Activated naive CD4-positive, alpha-beta T cell treated with anti-CD3 and anti-CD28 coated beads, Interleukin-2, amount 50 U/mL, for 72 hours (primary cell): ENCODE results near the gene TBX6. TPM values are rescaled to one million over a fixed set of nuclear protein-coding genes. Genes with fewer than 3 reads are reported as not detected.
"Not testable (repeated sequence)": the region's sequence is repeated elsewhere in the genome, so short reads cannot be mapped to it uniquely, and the experiment has no call there.

Source experiments
- ATAC-seq, 2 donors: fragments of 150-1000 bp; cut with Tn5 transposase; 2 replicates each; pipeline ENCODE4 v1.10.0; 2021; ENCODE audit warnings: mild to moderate bottlenecking in 2 of 2, moderate library complexity in 2 of 2
- DNase-seq, 2 donors: peaks; one replicate each; pipeline ENCODE4 v3.0.0; 2021 to 2022; ENCODE audit warnings: low spot score in 2 of 2
- H3K27ac Mint-ChIP-seq, 2 donors: one replicate each; pipeline ENCODE4 v1.8.0; 2022; ENCODE audit warnings: mild to moderate bottlenecking in 2 of 2, mixed read lengths in 2 of 2
- H3K36me3 Mint-ChIP-seq, 2 donors: one replicate each; pipeline ENCODE4 v1.8.0; 2022; ENCODE audit warnings: mixed read lengths in 2 of 2
- H3K9me3 Mint-ChIP-seq, 2 donors: one replicate each; pipeline ENCODE4 v1.8.0; 2022; ENCODE audit warnings: mixed read lengths in 2 of 2
- total RNA-seq, 2 donors: library from RNA; stranded (reverse); gene quantifications; one replicate each; pipeline ENCODE4 v1.2.3, GENCODE V29; 2022

TBX6 gene
- total RNA-seq, 2 donors from 2014 or later = 3.9 to 5.7 TPM

DNA sequence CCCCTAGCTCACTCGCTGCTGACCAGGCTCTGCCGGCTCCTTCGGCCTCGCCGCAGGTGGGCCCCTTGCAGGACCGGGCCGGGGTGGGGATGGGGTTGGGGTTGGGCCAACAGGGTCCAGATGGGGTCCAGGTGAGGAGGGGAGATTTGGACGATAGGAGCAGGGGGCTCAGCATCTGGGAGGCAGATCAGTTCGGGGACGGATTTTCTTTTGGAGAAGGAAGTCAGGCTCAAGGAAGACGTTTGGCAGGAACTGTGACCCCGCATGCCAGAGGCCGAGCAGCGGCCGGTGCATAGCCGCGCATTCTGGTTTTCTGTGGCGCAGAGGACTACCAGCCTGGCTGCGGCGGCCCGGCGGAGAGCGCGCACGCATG is 27.0 kb downstream of the TBX6 start:
- DNase-seq (peak in 1 of 2 donors; percentile 70), ATAC-seq (no peak)
- H3K27ac Mint-ChIP-seq = peak overlapping the region; percentile 92
- H3K36me3 Mint-ChIP-seq = peaks cover 41 to 49% of the 10 kb centered on the region in 2 donors
- no peaks in the 10 kb centered on the region for H3K9me3 Mint-ChIP-seq

DNA sequence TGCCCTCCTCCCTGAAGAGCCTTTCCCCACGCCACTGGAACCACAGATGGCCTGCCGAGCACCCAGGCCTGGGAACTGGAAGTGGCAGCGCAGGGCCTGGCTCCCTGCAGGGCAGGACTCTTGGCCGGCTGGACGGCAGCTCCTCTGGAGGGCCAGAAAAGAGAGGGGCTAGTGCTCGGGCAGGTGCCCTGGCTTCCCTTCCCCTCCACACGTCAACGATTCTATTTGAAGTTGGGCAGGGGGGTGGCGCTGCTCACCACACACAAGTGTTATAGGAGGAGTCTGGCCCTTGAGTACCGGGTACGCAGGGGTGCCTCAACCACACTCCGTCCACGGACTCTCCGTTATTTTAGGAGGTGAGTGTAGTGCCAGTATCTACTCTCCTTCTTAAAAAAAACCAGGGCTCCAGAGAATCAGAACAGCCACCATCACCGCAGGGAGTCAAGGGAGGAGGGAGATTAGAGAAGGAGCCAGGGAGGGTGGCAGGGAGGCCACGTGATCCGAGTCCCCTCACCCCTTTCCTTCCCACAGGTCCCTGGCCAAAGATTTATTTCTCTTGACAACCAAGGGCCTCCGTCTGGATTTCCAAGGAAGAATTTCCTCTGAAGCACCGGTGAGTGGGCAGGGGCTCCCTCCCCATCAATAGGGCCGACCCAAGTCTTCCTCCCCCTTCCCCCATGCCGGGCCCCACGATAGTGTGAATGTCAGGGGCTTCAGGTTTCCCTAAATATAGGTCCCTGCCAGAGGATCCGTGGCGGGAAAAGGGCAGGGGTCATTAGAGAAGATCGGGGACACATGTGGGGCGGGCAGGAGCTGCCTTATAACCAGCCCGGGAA is 27.6 kb downstream of the TBX6 start:
- DNase-seq (peak; percentile 68 to 83), ATAC-seq (peak; percentile 25 to 42)
- H3K36me3 Mint-ChIP-seq = peaks cover 35 to 43% of the 10 kb centered on the region in 2 donors
- peak overlapping the region; percentile 92 to 99 for H3K27ac Mint-ChIP-seq
- H3K9me3 Mint-ChIP-seq = no peaks in the 10 kb centered on the region

DNA sequence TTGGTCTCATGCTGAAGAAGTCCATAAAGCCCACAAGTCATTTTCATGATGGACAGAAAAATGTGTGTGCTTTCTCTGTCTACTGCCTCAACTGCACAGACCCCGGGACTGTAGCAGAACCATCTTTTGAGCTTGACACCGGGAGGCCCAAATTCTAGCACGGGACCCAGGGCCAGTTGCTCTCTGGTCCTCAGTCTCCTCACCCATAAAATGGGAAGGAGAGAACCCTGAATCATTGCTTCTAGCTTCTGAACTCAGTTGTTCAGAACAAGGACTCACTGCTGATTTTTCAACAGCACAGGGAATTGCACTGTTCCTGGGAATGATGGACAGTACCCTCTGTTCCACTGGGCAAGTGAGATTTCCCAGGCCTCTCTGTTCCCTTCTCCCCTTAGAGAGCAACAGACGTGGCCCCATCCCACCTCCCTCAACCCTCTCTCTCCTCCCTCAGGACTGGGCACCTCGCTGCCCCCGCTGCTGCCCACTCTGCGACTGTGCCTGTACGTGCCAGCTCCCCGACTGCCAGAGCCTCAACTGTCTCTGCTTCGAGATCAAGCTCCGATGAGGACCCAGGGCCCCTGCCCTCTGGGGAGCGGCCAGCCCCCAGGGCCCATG is 28.3 kb downstream of the TBX6 start:
- Mint-ChIP-seq H3K27ac (peak overlapping the region; percentile 92 to 99), H3K36me3 (peaks cover 34 to 38% of the 10 kb centered on the region in 2 donors), H3K9me3 (no peaks in the 10 kb centered on the region)
- DNase-seq (no peak), ATAC-seq (no peak)

DNA sequence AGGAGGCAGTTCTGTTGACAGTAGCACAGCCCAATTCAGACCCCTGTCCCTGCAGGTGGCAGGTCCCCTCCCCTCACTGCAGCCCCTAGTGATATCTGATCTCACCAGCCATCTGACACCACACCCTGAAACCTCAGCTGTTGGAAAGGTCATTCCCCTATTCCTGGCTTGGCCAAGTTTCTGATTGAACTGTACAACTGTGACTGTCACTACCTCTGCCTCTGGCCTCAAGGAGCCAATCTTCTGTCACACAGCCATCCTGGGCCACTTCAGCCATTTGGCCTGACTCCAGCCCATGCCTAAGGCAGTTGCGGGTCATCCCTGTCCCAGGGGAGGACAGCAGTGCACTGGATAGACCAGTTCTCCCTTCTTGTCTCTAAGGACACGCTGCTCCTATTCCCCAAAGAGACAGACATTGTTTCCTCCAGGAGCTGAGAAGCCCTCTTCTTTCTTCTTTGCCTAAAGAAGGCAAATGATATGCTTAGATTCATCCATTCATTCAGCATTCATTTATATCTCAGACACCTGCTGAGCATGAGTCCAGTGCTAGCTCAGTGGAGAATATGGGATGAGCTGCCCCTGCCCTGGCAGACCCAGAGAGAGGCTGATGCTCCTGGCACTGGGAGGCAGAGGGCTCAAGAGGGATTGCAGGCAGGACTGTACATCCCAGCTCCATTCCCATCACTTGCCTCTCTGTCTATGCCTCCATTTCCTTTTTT is 30.7 kb downstream of the TBX6 start:
- DNase-seq (no peak), ATAC-seq (no peak)
- Mint-ChIP-seq H3K9me3 (no peaks in the 10 kb centered on the region), H3K27ac (no peak overlapping the region), H3K36me3 (peaks cover 18% of the 10 kb centered on the region in 2 donors)

DNA sequence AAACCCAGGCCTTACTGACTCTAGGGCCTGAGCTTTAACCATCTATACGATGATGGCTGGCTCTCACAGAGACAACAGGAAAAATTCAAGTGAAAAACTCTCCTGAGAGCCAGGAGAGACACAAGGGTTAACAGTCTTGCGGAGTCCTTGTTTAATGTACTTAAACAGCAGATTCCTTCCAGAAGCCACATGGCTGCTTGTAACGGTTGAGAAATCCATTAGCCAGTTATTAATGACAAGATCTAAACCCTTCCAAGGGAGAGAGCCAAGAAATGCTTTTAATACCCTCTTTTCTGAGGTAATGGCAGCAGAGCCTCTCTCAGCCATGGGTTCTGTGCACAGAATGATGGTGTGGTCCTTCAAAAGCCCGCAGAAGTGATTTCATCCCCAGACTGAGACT is 31.4 kb downstream of the TBX6 start:
- no peak for DNase-seq
- Mint-ChIP-seq H3K36me3 (peaks cover 12 to 15% of the 10 kb centered on the region in 2 donors), H3K9me3 (no peaks in the 10 kb centered on the region), H3K27ac (no peak overlapping the region)
- no peak for ATAC-seq

DNA sequence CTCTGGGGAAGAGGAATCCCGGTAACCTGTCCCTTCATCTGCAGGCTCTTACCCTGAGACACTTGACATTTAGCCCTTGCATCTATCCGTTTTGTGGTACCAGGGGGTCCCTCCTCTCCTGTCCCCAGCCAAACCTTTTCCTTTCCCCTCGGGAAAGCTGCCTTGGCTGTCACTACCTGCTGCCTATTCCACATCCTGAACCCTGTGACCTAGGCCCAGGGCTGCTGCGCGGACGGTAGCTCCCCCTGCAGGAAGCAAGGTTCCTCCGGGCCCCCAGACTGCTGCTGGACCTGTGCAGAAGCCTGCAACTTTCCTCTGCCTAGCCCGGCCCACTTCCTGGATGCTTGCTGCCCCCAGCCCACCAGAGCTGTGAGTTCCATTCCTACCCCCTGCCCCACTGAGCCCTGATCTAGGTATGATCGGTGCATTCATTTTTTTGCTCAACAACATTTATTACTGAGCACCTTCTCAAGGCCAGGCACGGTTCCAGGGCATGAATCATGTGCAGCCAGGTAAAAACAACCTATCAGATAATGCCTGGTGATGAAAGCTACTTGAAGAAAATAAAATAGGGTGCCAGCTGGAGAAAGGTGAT is 36.7 kb downstream of the TBX6 start:
- H3K27ac Mint-ChIP-seq = no peak overlapping the region

DNA sequence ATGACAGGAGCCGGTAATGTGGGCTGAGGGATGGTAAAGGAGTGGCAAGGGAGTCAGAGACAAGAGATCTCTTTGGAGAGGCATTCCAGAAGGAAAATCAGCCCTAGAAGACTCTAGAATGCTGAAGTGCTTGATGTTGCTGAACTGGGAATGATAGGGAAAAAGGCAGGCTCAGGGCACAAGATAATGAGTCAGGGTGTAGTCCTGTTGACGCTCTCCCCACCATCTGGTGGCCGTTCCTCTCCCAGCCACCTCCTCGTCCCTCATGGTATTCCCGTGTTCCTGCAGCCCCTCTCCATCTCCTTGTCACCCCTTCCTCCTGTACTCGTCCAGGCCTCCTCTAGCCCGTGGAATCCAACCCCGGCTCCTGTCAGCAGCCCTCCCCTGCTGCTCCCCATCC is 37.3 kb downstream of the TBX6 start:
- Mint-ChIP-seq H3K36me3 (peaks cover 0 to 5% of the 10 kb centered on the region in 2 donors), H3K9me3 (no peaks in the 10 kb centered on the region), H3K27ac (no peak overlapping the region)
- ATAC-seq (no peak), DNase-seq (no peak)

More for the DNA sequence above, 36.7 kb downstream of the TBX6 start:
- ATAC-seq = peak; percentile 62 to 81
- H3K36me3 Mint-ChIP-seq = peaks cover 0 to 5% of the 10 kb centered on the region in 2 donors
- H3K9me3 Mint-ChIP-seq = no peaks in the 10 kb centered on the region
- DNase-seq = peak; percentile 63 to 76

DNA sequence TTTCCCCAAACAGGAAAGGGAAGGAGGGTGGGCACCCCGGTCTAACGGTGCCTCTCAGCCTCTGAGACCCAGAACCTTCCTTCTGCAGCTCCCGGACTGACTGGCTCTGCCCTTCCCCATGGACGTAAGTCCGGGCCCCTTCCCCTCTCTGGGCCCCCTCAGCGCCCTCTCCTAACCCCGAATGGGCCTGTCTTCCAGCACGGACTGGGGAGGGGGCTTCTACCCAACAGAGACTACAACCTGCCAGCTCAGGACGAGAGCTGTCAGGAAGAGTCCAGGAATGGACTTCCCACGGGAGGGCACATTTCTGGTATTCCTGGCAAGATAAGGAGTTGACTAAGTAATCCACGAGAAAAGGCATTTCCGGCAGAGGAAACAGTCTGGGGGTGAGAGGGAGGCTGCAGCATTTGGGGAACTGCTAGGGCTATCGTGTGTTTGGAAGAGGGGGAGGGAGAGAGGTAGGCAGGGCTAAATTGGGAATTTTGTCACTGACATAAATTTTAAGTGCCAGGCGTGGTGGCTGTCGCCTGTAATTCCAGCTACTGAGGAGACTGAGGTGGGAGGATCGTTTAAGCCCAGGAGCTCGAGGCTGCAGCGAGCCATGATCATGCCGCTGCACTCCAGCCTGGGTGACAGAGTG is 38.2 kb downstream of the TBX6 start:
- peak overlapping the region; percentile 56 to 78 for H3K27ac Mint-ChIP-seq
- H3K36me3 Mint-ChIP-seq = peaks cover 0 to 5% of the 10 kb centered on the region in 2 donors
- H3K9me3 Mint-ChIP-seq = no peaks in the 10 kb centered on the region
- ATAC-seq = peak; percentile 19 to 38
- no peak for DNase-seq

DNA sequence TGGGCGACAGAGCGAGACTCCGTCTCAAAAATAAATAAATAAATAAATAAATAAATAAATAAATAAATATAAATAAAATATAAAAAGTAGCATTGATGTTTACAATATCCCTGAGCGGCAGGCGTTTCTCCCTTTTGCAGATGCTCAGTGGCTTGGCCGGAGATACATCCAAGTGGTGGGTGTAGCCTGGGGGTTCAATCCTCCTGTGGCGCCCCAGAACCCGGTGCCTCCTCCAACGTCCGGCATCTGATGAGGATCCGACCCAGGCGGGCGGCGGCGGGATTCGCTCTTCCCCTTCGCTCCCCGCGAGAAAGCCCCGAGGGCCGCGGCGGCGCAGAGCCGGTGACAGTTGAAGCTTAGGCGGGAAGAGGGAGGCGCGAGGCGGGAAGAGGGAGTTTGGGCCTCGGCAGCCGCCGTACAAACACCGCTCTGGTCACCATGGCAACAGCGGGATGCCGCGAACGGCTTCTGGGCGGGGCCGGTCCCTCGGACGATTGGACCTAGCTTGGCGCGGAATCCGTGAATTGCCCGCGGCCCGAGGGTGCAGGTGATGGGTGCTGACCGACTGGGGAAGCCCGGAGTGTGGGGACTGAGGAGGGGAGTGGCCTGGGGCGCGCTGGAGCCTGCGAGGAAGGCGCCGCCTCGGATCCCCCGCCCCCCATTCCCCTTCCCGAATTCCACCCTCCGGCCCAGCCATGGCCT is 38.9 kb downstream of the TBX6 start:
- H3K27ac Mint-ChIP-seq = peak overlapping the region; percentile 78 to 94
- peak; percentile 96 for DNase-seq
- ATAC-seq = peak; percentile 86 to 92
- peaks cover 0 to 5% of the 10 kb centered on the region in 2 donors for H3K36me3 Mint-ChIP-seq
- no peaks in the 10 kb centered on the region for H3K9me3 Mint-ChIP-seq

DNA sequence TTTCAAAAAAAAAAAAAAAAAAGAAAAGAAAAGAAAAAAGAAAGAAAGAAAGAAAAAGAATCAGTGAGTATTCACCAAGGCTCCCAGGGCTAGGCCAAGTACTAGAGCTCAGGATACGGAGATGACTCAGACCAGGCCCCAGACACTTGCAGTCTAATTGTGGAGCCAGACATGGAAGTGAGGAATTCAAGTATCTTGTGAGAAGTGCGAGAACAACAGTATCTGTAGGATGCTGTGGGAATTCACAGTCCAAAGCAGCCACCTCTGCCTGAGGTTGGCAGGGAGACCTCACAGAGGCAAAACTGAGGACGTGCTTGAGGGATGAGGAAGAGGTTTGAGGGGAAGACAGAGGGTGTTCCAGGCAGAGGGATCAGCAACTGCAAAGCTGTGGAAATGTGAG is 40.2 kb downstream of the TBX6 start:
- H3K27ac Mint-ChIP-seq = peak overlapping the region in 1 of 2 donors; percentile 78
- H3K9me3 Mint-ChIP-seq = no peaks in the 10 kb centered on the region
- peaks cover 0 to 5% of the 10 kb centered on the region in 2 donors for H3K36me3 Mint-ChIP-seq
- ATAC-seq = no peak
- DNase-seq = no peak

DNA sequence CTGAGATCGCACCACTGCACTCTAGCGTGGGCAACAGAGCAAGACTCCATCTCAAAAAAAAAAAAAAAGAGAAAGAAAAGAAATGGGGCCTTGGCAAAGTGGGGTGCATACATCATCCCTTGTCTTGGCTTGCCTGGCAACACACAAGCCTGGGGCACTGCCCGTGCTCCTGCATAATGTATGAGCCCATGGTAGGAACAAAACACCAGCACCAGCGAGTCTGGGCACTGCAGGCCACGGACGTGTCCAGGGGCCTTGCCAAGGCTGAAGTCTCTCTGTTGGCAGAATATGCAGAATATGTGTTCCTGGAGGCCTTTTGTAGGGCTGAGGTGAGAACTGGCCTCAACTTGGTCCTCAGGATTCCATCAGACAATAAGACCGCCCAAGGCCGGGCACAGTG is 41.9 kb downstream of the TBX6 start:
- no peak overlapping the region for H3K27ac Mint-ChIP-seq
- no peaks in the 10 kb centered on the region for H3K9me3 Mint-ChIP-seq

DNA sequence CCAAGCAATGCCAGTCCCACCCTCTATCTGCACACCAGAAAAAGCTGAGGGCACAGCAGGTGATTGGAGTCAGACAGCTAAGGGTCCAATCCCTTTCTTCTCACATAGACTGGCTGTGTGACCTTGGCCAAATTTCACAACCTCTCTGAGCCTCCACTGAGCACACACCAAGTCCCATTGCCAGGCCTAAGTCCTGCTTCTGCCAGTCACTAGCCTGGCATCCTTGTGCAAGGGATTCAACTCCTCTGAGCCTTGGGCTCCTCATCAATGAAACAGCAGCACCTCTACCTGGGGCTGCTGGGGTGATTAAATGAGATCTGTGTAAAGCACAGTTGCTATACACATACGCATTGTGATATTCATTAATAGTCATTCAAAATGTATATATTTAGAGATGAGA is 45.1 kb downstream of the TBX6 start:
- no peak for ATAC-seq
- no peaks in the 10 kb centered on the region for H3K9me3 Mint-ChIP-seq

More for the DNA sequence above, 41.9 kb downstream of the TBX6 start:
- no peak for DNase-seq
- H3K36me3 Mint-ChIP-seq = peaks cover 0 to 5% of the 10 kb centered on the region in 2 donors
- no peak for ATAC-seq

DNA sequence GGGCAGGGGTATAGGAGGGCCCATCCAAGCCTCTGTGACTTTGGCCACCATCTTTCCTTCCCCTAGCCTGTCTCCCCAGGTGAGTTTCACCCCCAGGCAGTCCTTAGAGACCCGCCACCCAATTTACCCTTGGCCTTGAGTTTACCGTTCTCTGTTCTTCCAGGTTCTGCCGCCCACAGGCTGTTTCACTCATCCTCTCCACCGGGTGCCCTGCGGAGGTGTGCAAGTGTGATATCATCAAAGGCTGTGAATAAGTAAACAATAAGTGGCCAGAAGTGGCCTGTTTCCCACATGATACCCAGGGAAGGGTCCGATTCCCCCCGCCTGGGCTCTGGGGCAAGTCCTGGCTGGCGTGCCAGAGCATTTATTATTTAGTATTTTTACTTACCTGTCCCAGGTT is 45.5 kb downstream of the TBX6 start:
- Mint-ChIP-seq H3K9me3 (no peaks in the 10 kb centered on the region), H3K36me3 (no peaks in the 10 kb centered on the region), H3K27ac (no peak overlapping the region)
- no peak for ATAC-seq
- DNase-seq = no peak

More for the DNA sequence above, 45.1 kb downstream of the TBX6 start:
- H3K36me3 Mint-ChIP-seq = peaks cover 0 to 3% of the 10 kb centered on the region in 2 donors
- no peak for DNase-seq
- no peak overlapping the region for H3K27ac Mint-ChIP-seq

DNA sequence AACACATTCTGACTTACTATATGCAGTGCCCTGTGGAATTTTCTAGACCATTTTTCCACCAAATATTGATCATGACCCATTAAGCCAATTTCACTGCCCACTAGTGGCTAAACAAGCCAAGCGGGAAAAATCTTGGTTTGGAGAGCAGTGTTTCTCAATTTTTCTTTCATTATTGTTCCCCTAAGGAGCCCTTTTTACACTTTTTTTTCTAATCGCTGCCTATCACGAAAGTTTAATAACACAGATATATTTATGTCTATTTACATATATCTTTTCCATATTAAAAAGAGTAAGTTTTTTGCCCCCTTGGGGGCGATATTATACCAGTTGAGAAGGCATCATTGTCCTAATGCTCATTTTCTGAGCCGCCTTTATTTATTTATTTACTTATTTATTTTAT is 49.9 kb downstream of the TBX6 start:
- DNase-seq = no peak

DNA sequence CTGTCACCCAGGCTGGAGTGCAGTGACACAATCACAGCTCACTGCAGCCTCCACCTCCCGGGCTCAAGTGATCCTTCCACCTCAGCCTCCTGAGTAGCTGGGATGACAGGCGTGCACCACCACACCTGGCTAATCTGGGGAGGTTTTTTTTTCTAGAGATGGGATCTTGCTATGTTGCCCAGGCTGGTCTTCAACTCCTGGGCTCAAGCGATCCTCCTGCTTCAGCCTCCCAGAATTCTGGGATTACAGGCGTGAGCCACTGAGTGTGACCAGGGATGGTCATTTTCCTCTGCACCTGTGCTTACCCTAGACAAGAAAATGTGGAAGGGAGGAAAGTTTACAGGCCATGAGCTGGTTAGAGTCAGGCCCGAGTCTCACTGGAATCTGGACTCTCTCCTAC is 51.0 kb downstream of the TBX6 start:
- not testable (repeated sequence) for H3K36me3 Mint-ChIP-seq, H3K9me3 Mint-ChIP-seq, DNase-seq, ATAC-seq, H3K27ac Mint-ChIP-seq

More for the DNA sequence above, 49.9 kb downstream of the TBX6 start:
- no peak overlapping the region for H3K27ac Mint-ChIP-seq
- no peak for ATAC-seq
- no peaks in the 10 kb centered on the region for H3K36me3 Mint-ChIP-seq
- no peaks in the 10 kb centered on the region for H3K9me3 Mint-ChIP-seq

DNA sequence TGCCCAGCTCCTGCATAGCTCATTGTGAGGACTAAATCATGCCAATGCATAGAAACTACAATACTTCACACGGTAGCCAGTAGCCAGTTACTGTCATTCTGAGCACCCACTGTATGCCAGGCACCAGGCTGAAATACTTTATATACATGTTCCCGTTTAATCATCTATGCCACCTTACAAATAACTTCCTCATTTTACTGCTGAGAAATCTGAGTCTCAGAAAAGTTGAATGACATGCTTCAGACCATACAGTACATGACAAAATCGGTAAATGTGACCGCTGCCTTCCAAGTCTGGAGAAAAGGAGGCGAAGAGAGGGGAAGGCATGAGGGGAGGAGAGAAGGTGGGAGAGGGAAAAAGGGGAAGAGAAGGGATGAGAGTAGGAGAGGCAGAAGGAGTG is 51.5 kb downstream of the TBX6 start:
- DNase-seq (no peak), ATAC-seq (no peak)
- no peak overlapping the region for H3K27ac Mint-ChIP-seq
- H3K36me3 Mint-ChIP-seq = no peaks in the 10 kb centered on the region
- H3K9me3 Mint-ChIP-seq = no peaks in the 10 kb centered on the region
